ENCODE results near the gene FOSL2. TPM values are rescaled to one million over a fixed set of nuclear protein-coding genes. Genes with fewer than 3 reads are reported as not detected.

FOSL2 gene
- total RNA-seq, 1 donor: 44.4 TPM

- DNase-seq (ENCODE audit: low read depth): no peak
- TF ChIP-seq, protein P1, sequence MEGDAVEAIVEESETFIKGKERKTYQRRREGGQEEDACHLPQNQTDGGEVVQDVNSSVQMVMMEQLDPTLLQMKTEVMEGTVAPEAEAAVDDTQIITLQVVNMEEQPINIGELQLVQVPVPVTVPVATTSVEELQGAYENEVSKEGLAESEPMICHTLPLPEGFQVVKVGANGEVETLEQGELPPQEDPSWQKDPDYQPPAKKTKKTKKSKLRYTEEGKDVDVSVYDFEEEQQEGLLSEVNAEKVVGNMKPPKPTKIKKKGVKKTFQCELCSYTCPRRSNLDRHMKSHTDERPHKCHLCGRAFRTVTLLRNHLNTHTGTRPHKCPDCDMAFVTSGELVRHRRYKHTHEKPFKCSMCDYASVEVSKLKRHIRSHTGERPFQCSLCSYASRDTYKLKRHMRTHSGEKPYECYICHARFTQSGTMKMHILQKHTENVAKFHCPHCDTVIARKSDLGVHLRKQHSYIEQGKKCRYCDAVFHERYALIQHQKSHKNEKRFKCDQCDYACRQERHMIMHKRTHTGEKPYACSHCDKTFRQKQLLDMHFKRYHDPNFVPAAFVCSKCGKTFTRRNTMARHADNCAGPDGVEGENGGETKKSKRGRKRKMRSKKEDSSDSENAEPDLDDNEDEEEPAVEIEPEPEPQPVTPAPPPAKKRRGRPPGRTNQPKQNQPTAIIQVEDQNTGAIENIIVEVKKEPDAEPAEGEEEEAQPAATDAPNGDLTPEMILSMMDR (IDR thresholded peaks at IDR 0.05; ENCODE audit: insufficient read depth, low read length): no peak
- no peak overlapping the region for H3K4me3 ChIP-seq (ENCODE audit: low read depth, low read length)
Observed at GRCh38 chr2:28436525-28437051, 43.9 kb downstream of the FOSL2 start.

DNA sequence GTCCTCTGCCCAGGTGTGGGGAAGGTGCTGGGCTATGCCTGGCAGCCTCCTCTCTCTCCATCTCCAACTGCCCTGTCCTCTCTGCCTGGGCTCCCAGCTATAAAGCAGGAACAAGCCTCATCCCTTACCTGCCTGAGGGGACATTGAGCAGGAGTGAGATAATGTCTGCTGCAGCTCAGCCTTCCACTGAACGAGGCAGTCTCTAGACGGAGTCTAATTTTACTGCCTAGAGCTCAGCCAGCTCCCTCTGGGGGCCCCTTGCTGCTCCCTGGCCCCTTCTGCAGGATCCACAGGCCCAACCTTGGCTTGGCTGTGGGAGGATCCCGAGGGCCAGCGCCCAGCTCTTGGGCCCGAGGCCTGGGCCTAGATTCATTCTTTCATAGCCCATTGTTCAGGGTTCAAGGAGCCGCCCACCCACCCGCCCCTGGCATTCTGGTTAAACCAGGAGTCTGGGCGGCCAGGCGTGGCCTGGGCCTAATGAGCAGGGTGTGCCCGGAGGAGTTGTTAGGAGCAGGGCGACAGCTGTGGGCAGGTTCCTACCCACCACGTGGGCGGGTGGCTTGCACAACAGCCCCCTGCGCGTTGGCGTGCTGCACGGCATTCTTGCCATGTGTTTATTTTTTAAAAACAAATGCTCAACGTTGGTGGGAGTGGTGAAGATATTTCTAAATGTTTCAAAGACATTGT, 44.6 kb downstream of the FOSL2 start:
- no peak overlapping the region for H3K4me3 ChIP-seq (ENCODE audit: low read depth, low read length)
- TF ChIP-seq, protein P1 (IDR thresholded peaks at IDR 0.05; ENCODE audit: insufficient read depth, low read length): no peak
- no peak for DNase-seq (ENCODE audit: low read depth)

- TF ChIP-seq, protein P1 (IDR thresholded peaks at IDR 0.05; ENCODE audit: insufficient read depth, low read length): no peak
- no peak for DNase-seq (ENCODE audit: low read depth)
- H3K4me3 ChIP-seq (ENCODE audit: low read depth, low read length): no peak overlapping the region
Observed at GRCh38 chr2:28437918-28438317, 45.3 kb downstream of the FOSL2 start.

GRCh38 chr2:28438532-28439063, 45.9 kb downstream of the FOSL2 start:
- DNase-seq (ENCODE audit: low read depth): no peak
- TF ChIP-seq, protein P1 (IDR thresholded peaks at IDR 0.05; ENCODE audit: insufficient read depth, low read length): no peak
- H3K4me3 ChIP-seq (ENCODE audit: low read depth, low read length): no peak overlapping the region

GRCh38 chr2:28439127-28439526, 46.5 kb downstream of the FOSL2 start:
- TF ChIP-seq, protein P1 (IDR thresholded peaks at IDR 0.05; ENCODE audit: insufficient read depth, low read length): no peak
- H3K4me3 ChIP-seq (ENCODE audit: low read depth, low read length): no peak overlapping the region
- no peak for DNase-seq (ENCODE audit: low read depth)

DNA sequence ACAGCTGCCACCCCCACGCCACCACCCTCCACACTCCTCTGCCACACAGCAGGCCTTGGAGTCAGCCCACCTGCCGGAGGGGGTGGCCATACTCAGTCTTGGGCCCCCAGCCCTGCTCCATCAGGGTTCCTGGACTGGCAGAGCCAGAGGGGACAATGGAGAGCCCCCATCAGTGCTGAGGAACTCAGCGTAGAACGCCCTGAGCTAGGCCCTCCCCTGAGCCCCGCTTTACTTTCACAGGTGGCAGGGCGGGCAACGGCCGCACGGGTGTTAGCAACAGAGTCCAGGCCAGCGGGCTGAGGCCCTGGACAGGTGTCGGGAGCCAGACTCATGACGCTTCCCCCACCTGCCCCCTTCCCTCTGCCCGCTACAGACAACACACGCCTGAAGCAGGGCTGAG, 47.1 kb downstream of the FOSL2 start:
- H3K4me3 ChIP-seq (ENCODE audit: low read depth, low read length): no peak overlapping the region
- DNase-seq (ENCODE audit: low read depth): no peak
- TF ChIP-seq, protein P1 (IDR thresholded peaks at IDR 0.05; ENCODE audit: insufficient read depth, low read length): no peak
